Activated naive CD8-positive, alpha-beta T cell treated with anti-CD3 and anti-CD28 coated beads, Interleukin-2, amount 50 U/mL, for 16 hours (primary cell): ENCODE results near the gene BRME1.

Experiments used
- DNase-seq: peaks from one replicate; pipeline ENCODE4 v3.0.0-alpha.2; 2020; ENCODE audit warnings: low read depth, low spot score

Gene BRME1

GRCh38 chr19:13846557-13847406 is 59.1 kb downstream of the BRME1 start:
- peak; percentile 71 for DNase-seq

GRCh38 chr19:13844130-13844631 is 61.7 kb downstream of the BRME1 start:
- DNase-seq: no peak

- DNase-seq: no peak
These were observed 62.6 kb downstream of the BRME1 start for GRCh38 chr19:13843104-13843921.

GRCh38 chr19:13842291-13843103 is 63.4 kb downstream of the BRME1 start:
- no peak for DNase-seq

- no peak for DNase-seq
These were observed 64.0 kb downstream of the BRME1 start for GRCh38 chr19:13841962-13842290.

- DNase-seq: no peak
These were observed 64.6 kb downstream of the BRME1 start for GRCh38 chr19:13841086-13841961.

- DNase-seq: no peak
These were observed 65.4 kb downstream of the BRME1 start for GRCh38 chr19:13840305-13841085.

GRCh38 chr19:13839938-13840304 is 66.0 kb downstream of the BRME1 start:
- DNase-seq: peak; percentile 28

- peak; percentile 85 for DNase-seq
These were observed 66.6 kb downstream of the BRME1 start for GRCh38 chr19:13839130-13839937.

- no peak for DNase-seq
These were observed 67.3 kb downstream of the BRME1 start for GRCh38 chr19:13838435-13839129.

- DNase-seq: no peak
These were observed 69.9 kb downstream of the BRME1 start for GRCh38 chr19:13835791-13836723.

- no peak for DNase-seq
These were observed 71.5 kb downstream of the BRME1 start for GRCh38 chr19:13834244-13835069.

GRCh38 chr19:13833330-13834243 is 72.3 kb downstream of the BRME1 start:
- peak; percentile 84 for DNase-seq
